GM20000 (cell line): ENCODE data around the gene TEX261.
A peak's percentile ranks its signal among the peaks of the same experiment; 100 is the strongest.

Source experiments
- DNase-seq: peaks from one replicate; pipeline ENCODE4 v3.0.0; 2012; ENCODE audit warnings: low spot score
- TF ChIP-seq, protein P1 (sequence below): IDR thresholded peaks from 2 replicates; pipeline ENCODE4 v1.5.1; 2012; ENCODE audit warnings: mild to moderate bottlenecking, control low read depth; ENCODE audit errors: extremely low read depth, missing control alignments

The TEX261 gene

GRCh38 chr2:70988151-70988550, 6.5 kb downstream of the TEX261 start:
- TF ChIP-seq, protein P1, sequence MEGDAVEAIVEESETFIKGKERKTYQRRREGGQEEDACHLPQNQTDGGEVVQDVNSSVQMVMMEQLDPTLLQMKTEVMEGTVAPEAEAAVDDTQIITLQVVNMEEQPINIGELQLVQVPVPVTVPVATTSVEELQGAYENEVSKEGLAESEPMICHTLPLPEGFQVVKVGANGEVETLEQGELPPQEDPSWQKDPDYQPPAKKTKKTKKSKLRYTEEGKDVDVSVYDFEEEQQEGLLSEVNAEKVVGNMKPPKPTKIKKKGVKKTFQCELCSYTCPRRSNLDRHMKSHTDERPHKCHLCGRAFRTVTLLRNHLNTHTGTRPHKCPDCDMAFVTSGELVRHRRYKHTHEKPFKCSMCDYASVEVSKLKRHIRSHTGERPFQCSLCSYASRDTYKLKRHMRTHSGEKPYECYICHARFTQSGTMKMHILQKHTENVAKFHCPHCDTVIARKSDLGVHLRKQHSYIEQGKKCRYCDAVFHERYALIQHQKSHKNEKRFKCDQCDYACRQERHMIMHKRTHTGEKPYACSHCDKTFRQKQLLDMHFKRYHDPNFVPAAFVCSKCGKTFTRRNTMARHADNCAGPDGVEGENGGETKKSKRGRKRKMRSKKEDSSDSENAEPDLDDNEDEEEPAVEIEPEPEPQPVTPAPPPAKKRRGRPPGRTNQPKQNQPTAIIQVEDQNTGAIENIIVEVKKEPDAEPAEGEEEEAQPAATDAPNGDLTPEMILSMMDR, result no peak
- no peak for DNase-seq

- no peak for DNase-seq
- TF ChIP-seq, protein P1, result no peak
Measured at GRCh38 chr2:70987386-70987785, 7.3 kb downstream of the TEX261 start.

DNA sequence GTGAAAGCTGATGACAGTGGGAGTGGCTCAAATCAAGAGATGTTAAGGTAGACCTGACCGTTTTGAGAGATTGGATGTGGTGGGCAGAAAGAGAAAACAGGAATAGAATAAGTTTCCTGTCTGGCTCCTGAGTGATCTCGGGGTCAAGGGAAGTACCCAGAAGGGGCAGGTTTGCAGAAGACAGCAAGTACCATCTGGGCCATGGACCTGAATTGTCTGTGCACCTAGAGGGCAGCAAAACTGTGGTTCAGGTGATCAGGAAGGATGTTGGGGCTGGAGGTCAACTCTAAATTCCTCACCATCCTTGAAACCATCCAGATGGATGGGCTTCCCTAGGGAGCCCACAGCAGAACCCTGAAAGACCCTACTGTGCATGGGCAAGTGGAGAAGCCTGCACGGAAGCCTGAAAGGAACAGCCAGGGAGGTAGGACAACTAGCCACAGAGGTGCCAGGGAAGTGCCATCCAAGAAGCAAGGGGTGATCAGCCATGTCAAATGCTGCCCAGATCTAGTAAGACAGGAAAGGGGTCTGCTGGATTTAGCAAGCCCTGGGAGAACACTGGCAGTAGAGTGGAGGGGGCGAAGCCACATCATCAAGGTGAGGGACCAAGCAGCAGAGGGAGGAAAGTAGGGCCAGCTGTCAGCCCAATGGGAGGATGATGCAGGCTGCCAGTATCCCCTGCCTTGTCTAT, 8.0 kb downstream of the TEX261 start:
- TF ChIP-seq, protein P1, result no peak
- DNase-seq, result no peak

DNA sequence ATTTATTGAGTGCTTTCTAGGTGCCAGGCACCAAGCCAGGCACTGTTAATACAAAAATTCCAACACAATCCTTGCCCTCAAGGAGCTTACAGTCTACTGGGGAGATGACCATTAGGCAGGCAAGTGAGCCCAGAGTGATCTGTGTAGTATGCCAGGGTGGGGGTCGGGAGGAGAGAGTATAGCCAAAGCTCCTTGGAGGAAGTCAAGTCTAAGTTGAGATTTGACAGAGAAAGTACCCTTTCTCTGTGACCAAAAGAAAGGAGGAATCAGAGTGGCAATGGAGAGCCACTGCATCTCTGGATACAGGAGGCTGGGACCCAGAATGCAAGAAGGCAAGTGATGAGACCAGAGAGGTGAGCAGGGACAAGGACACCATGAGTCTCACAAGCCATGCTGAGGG, 8.7 kb downstream of the TEX261 start:
- no peak for DNase-seq
- TF ChIP-seq, protein P1, result no peak

GRCh38 chr2:70985283-70985688, 9.4 kb downstream of the TEX261 start:
- TF ChIP-seq, protein P1, result no peak
- DNase-seq, result no peak

DNA sequence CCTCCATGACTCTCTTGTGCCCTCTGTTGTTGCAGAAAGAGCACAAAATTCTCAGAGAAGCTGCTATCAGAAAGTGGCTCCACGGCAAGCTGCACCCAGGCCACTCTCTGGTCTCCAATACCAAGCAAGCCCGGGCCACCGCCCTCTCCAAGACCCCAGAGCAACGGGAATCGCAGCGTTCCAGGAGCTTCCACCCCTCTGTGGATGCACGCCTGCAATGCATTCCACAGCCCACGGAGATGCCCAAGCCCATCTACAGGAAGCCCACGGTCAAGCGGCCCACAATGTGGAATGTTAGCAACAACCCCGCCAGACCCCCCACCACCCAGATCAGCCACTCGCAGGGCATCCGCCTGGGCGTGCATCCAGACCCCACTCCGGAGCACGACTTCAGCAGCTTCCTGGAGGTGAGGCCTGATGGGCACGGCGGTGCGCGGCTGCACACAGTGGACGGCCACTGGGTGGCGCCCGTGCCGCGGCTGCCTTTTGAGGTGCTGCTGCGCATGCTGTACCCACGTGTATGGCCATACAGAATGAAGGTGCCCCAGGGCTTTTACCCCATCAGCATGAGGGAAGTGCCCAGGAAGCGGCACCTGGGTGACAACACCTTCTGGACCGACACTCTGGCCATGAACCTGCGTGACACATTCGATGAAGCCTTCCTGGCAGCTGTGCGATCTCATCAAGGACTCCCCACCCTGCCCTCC, 9.9 kb downstream of the TEX261 start:
- DNase-seq, result peak; percentile 89
- TF ChIP-seq, protein P1, result peak; percentile 99

- TF ChIP-seq, protein P1, result no peak
- no peak for DNase-seq
Measured at GRCh38 chr2:70984228-70984575, 10.5 kb downstream of the TEX261 start.
